CD4-positive, alpha-beta memory T cell (primary cell): ENCODE measurements around the gene ADO. TPM values are rescaled to one million over a fixed set of nuclear protein-coding genes. Genes with fewer than 3 reads are reported as not detected.

Experiments used
- CTCF ChIA-PET: fragments of 350-600 bp; sonication (Branson Sonifier 250); formaldehyde crosslinking; loops from one replicate; lab custom pipeline; 2021; ENCODE audit warnings: inconsistent platforms; ENCODE audit not compliant: partially characterized antibody; lab: Charles Lee
- POLR2A ChIA-PET: fragments of 350-600 bp; sonication (Branson Sonifier 250); formaldehyde crosslinking; loops from one replicate; lab custom pipeline; 2021; ENCODE audit not compliant: partially characterized antibody; lab: Charles Lee
- DNase-seq, 5 donors: peaks; one replicate each; pipeline versions ENCODE4 v3.0.0 to v3.0.0-alpha.2; 2020 to 2022; ENCODE audit warnings: mixed read lengths in 1 of 5
- H3K27ac ChIP-seq: one replicate; pipeline ENCODE4 v1.7.0; 2013; ENCODE audit warnings: low read depth, low read length
- H3K27me3 ChIP-seq: 2 replicates; pipeline ENCODE4 v1.7.0; 2013; ENCODE audit warnings: mild to moderate bottlenecking, low read length, moderate library complexity; ENCODE audit not compliant: insufficient read depth
- H3K36me3 ChIP-seq: 2 replicates; pipeline ENCODE4 v1.7.0; 2013; ENCODE audit warnings: mild to moderate bottlenecking, low read length, moderate library complexity; ENCODE audit not compliant: insufficient read depth
- H3K4me1 ChIP-seq: 2 replicates; pipeline ENCODE4 v1.7.0; 2013; ENCODE audit warnings: mild to moderate bottlenecking, low read length, moderate library complexity; ENCODE audit not compliant: insufficient read depth
- H3K4me3 ChIP-seq, 2 donors: one replicate each; pipeline ENCODE4 v1.7.0; 2013; ENCODE audit warnings: low read length in 2 of 2, mild to moderate bottlenecking in 1 of 2
- H3K9me3 ChIP-seq, 2 donors: one replicate each; pipeline ENCODE4 v1.7.0; 2013; ENCODE audit warnings: low read length in 2 of 2, control low read depth in 1 of 2; ENCODE audit not compliant: control insufficient read depth in 1 of 2
- H3K27ac Mint-ChIP-seq, 7 donors: one replicate each; pipeline ENCODE4 v1.8.0; 2020 to 2021; ENCODE audit warnings: mixed read lengths in 7 of 7, mild to moderate bottlenecking in 6 of 7, inconsistent platforms in 3 of 7, moderate library complexity in 3 of 7
- H3K27me3 Mint-ChIP-seq, 2 donors: one replicate each; pipeline ENCODE4 v1.8.0; 2020 to 2021; ENCODE audit warnings: mixed read lengths in 2 of 2
- H3K36me3 Mint-ChIP-seq, 2 donors: one replicate each; pipeline ENCODE4 v1.8.0; 2020 to 2021; ENCODE audit warnings: mixed read lengths in 2 of 2, inconsistent platforms in 1 of 2, mild to moderate bottlenecking in 1 of 2
- H3K4me1 Mint-ChIP-seq, 4 donors: one replicate each; pipeline ENCODE4 v1.8.0; 2020 to 2021; ENCODE audit warnings: mixed read lengths in 4 of 4, mild to moderate bottlenecking in 1 of 4
- H3K4me3 Mint-ChIP-seq, 8 donors: one replicate each; pipeline ENCODE4 v1.8.0; 2020 to 2021; ENCODE audit warnings: mixed read lengths in 8 of 8, mild to moderate bottlenecking in 7 of 8, moderate library complexity in 6 of 8, inconsistent platforms in 3 of 8
- H3K9me3 Mint-ChIP-seq, 8 donors: one replicate each; pipeline ENCODE4 v1.8.0; 2020 to 2021; ENCODE audit warnings: mixed read lengths in 8 of 8, mild to moderate bottlenecking in 5 of 8, inconsistent platforms in 3 of 8, moderate library complexity in 1 of 8
- intact Hi-C: fragments of 100-400 bp; cut with micrococcal nuclease; formaldehyde crosslinking; loops from one replicate; pipeline ENCODE4 v1.15.1; 2023
- polyA plus RNA-seq, 2 donors: library from polyadenylated mRNA; unstranded; fragments of 300-500 nt; fragmentation: Illumina TruSeq; gene quantifications; one replicate each; pipeline ENCODE4 v1.2.3, GENCODE V29; 2021
- total RNA-seq, 2 experiments: library from RNA; stranded (reverse); gene quantifications; one replicate each; pipeline ENCODE4 v1.2.3, GENCODE V29; 2021

Gene ADO
- total and polyA plus RNA-seq, 4 experiments from 2014 or later, result 1.00 to 19.1 (median 11.7) TPM

DNA sequence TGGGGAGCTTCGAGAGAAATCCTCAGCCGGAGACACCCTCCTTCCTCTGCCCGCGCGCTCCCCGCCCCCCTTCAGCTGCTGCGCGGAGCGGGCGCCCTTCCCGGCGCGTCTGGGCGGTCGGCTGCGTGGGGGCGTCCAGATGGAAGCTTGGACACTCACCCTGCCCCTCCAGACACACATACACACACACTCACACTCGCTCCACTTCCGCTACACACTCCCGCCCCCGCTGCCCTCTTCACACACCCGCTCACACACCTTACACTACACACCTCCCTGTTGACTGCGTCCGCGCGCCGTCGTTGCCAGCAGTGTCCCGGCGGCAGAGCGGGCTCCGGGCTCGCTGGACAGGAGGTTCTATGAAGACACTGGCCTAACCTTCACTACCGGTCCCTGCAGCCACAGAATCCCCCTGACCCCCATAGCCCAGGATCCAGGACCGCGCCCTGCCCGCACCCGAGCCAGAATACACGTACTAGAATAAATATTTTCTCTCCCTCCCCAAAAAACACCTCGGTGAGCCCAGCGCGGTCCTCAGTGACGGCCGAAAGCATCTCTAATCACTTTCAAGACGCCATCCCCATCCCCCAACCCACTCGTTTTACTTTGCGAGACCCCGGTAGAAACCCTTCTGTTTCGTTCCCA, 12.7 kb downstream of the ADO start:
- Histone ChIP-seq H3K4me3 (peak overlapping the region; percentile 62 to 66), H3K27me3 (peaks cover 25% of the 10 kb centered on the region), H3K9me3 (no peaks in the 10 kb centered on the region), H3K36me3 (no peaks in the 10 kb centered on the region), H3K27ac (peak overlapping the region; percentile 69), H3K4me1 (peaks cover 36% of the 10 kb centered on the region)
- intact Hi-C loops, result loop anchor here (1.0 to 10.0 kb wide), 6 partner anchors 136 to 812 kb away; no protein-coding TSS in a partner anchor
- DNase-seq, result peak in 1 of 5 donors; percentile 53
- Mint-ChIP-seq H3K27me3 (peaks cover 27 to 34% of the 10 kb centered on the region in 2 donors), H3K4me3 (peak overlapping the region; percentile 90 to 100 (median 98)), H3K9me3 (no peaks in the 10 kb centered on the region), H3K36me3 (peaks cover 0 to 10% of the 10 kb centered on the region in 2 donors), H3K27ac (peak overlapping the region; percentile 91 to 99 (median 97)), H3K4me1 (peaks cover 22 to 51% (median 34%) of the 10 kb centered on the region in 4 donors)
- ChIA-PET POLR2A (interaction anchor here (0.8 to 6.0 kb wide), 21 partner anchors 12 to 1067 kb away, joined by 3 to 109 read pairs (median 6); partner anchors contain the start of genes ADO and NRBF2), CTCF (interaction anchor here (0.6 to 8.3 kb wide), 49 partner anchors 9 to 380 kb away, joined by 3 to 166 read pairs (median 4); partner anchors contain the start of genes ADO and NRBF2)

DNA sequence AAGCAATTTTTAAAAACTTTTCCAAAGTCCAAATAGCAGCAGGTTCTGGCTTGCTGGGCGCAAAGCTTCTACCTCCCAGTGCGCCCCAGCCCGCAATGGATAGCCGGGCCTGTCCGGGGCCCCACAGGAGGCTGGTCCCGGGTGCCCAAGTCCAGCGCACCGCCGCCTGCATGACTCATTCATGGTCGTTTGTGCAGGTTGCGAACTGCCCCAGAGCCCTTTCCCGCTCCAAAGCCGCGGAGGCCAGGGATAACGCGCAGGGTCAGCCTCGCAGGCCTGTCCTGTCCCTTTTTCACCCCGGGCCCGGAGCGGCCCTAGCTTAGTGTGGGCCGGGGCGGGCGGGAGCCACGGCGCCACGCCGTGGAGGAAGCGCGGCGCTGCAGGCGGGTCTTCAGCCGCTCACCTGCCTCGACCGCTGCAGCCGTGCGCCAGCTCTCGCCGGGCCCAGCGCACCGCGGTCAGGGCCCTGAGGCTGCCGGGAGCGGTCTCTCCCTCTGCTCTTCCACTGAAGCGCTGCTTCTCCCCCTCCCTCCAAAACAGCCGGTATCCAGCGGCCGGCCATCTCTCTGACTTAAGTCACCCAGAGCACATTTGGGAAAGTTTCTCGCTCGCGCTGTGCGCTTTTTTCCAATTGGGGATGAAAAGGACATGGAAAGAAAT, 13.4 kb downstream of the ADO start:
- DNase-seq, result peak; percentile 58 to 71 (median 59)
- H3K4me1 ChIP-seq, result peaks cover 36% of the 10 kb centered on the region
- H3K36me3 Mint-ChIP-seq, result peaks cover 0 to 10% of the 10 kb centered on the region in 2 donors
- peaks cover 25% of the 10 kb centered on the region for H3K27me3 ChIP-seq
- H3K9me3 Mint-ChIP-seq, result no peaks in the 10 kb centered on the region
- intact Hi-C loops, result loop anchor here (1.0 to 10.0 kb wide), 12 partner anchors 137 to 811 kb away; no protein-coding TSS in a partner anchor
- CTCF ChIA-PET, result interaction anchor here (0.6 to 8.3 kb wide), 43 partner anchors 8 to 381 kb away, joined by 3 to 166 read pairs (median 5); partner anchors contain the start of genes ADO and NRBF2
- no peaks in the 10 kb centered on the region for H3K36me3 ChIP-seq
- peak overlapping the region; percentile 90 to 100 (median 98) for H3K4me3 Mint-ChIP-seq
- peak overlapping the region; percentile 69 for H3K27ac ChIP-seq
- no peaks in the 10 kb centered on the region for H3K9me3 ChIP-seq
- peaks cover 27 to 37% of the 10 kb centered on the region in 2 donors for H3K27me3 Mint-ChIP-seq
- peak overlapping the region; percentile 62 to 66 for H3K4me3 ChIP-seq
- peaks cover 18 to 45% (median 30%) of the 10 kb centered on the region in 4 donors for H3K4me1 Mint-ChIP-seq
- H3K27ac Mint-ChIP-seq, result peak overlapping the region in 6 of 7 donors; percentile 53 to 98 (median 96)
- POLR2A ChIA-PET, result interaction anchor here (0.7 to 6.0 kb wide), 13 partner anchors 13 to 571 kb away, joined by 3 to 109 read pairs (median 12); partner anchors contain the start of genes ADO and NRBF2

DNA sequence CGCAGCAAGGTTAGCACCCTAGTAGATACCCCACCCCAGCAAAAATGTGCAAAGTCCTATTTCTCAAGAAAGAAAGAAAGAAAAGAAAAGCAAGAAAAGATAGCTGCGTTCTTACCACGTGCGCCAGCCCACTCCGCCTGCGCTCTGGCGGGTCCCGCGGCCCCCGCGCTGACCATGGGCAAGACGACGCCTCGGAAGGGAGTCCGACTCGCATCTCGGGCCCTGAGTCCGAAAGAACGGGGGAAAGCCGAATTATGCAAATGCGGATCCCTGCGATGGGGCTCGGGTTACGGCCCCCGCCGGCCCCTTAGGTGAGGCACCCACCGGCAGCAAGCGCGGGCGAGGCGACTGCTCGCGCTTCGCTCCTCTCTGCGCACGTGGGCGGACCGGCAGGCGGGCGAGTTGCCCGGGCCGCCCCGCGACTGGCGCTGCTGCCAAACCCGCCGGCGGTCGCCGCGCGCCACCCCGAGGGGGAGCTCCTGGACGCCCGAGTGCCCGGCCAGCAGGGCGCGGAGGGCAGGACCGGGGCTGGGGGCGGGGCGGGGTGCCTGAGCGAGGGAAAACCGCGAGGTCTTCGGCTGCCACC, 14.0 kb downstream of the ADO start:
- intact Hi-C loops, result loop anchor here (1.0 to 10.0 kb wide), 8 partner anchors 208 to 449 kb away; no protein-coding TSS in a partner anchor
- peaks cover 25% of the 10 kb centered on the region for H3K27me3 ChIP-seq
- Mint-ChIP-seq H3K27ac (peak overlapping the region in 5 of 7 donors; percentile 53 to 91 (median 62)), H3K9me3 (no peaks in the 10 kb centered on the region), H3K36me3 (peaks cover 0 to 10% of the 10 kb centered on the region in 2 donors), H3K27me3 (peaks cover 29 to 37% of the 10 kb centered on the region in 2 donors), H3K4me3 (peak overlapping the region; percentile 81 to 99 (median 96)), H3K4me1 (peaks cover 18 to 38% (median 29%) of the 10 kb centered on the region in 4 donors)
- H3K27ac ChIP-seq, result no peak overlapping the region
- peak; percentile 26 to 54 (median 35) for DNase-seq
- ChIA-PET POLR2A (interaction anchor here (0.6 to 6.0 kb wide), 13 partner anchors 14 to 571 kb away, joined by 3 to 109 read pairs (median 12); partner anchors contain the start of genes ADO and NRBF2), CTCF (interaction anchor here (0.7 to 8.3 kb wide), 35 partner anchors 8 to 382 kb away, joined by 3 to 166 read pairs (median 6); partner anchors contain the start of genes ADO and NRBF2)
- H3K4me3 ChIP-seq, result peak overlapping the region; percentile 26 to 62
- peaks cover 36% of the 10 kb centered on the region for H3K4me1 ChIP-seq
- H3K36me3 ChIP-seq, result no peaks in the 10 kb centered on the region
- no peaks in the 10 kb centered on the region for H3K9me3 ChIP-seq

DNA sequence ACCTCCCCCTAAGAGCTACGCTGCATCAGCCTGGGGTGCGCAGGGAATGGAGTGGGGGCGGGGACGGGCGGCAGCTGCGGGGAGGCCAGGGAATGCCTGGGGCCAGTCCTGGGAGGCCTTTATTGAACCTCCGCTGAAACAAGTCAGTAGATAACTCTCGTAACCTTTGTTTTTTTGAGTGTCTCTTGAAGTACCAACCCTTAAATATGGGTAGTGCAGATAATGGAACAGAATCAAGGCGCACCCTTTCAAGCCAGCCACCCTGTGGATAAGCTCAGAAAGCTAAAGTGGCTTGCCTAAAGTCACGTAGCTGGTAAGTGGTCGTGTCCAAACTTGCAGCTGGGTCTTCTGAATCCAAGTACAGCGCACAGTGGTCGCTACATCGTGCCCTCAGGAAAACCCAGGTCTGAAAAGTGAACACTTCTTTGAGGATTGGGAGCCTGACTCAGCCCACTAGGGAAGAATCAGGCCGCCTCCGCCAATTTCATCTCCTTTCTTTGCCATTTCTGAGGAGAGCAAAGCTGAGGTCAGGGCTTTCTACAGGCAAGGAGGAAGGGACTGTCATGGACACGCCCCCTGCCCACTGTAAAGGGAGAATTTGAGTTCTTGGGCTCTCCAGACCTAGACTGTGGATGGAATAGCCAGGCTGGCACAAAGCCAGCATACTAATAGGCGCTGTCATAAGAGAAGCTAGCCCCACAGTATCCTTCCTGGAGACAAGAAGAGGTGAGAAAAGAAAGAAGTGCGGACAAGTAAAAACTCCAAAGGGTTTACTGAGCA, 14.8 kb downstream of the ADO start:
- Mint-ChIP-seq H3K27ac (peak overlapping the region in 2 of 7 donors; percentile 23 to 79), H3K9me3 (no peaks in the 10 kb centered on the region), H3K36me3 (peaks cover 0 to 10% of the 10 kb centered on the region in 2 donors), H3K27me3 (peaks cover 28 to 35% of the 10 kb centered on the region in 2 donors), H3K4me1 (peaks cover 13 to 33% (median 24%) of the 10 kb centered on the region in 4 donors), H3K4me3 (peak overlapping the region in 6 of 8 donors; percentile 22 to 72 (median 60))
- intact Hi-C loops, result loop anchor here (2.0 to 10.0 kb wide), 3 partner anchors 265 to 448 kb away; no protein-coding TSS in a partner anchor
- Histone ChIP-seq H3K4me3 (no peak overlapping the region), H3K9me3 (no peaks in the 10 kb centered on the region), H3K36me3 (no peaks in the 10 kb centered on the region), H3K4me1 (peaks cover 29% of the 10 kb centered on the region), H3K27ac (no peak overlapping the region), H3K27me3 (peaks cover 22% of the 10 kb centered on the region)
- DNase-seq, result no peak
- CTCF ChIA-PET, result interaction anchor here (0.7 to 8.3 kb wide), 14 partner anchors 11 to 382 kb away, joined by 3 to 166 read pairs (median 20); partner anchors contain the start of genes ADO and NRBF2
- POLR2A ChIA-PET, result interaction anchor here (4.0 to 6.0 kb wide), 5 partner anchors 14 to 210 kb away, joined by 25 to 109 read pairs (median 41); partner anchors contain the start of gene ADO

DNA sequence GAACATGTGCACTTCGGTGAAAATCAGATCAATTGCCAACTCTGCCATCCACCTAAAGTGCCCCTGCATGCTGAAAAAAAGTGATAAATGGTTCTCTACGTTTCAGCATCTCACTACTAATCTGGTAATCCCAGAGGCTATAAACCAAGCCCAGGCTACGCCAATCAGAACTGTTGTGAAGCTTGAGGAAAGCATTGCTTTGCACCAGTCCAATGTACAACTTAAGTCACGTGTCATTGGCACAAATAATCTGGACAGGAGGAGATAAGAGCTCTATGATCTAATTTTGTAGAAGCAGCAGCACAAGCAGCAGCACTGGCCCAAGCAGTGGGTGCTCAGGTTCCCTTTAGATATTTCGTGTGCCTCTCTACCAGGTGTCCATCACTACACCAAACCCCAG, 16.1 kb downstream of the ADO start:
- CTCF ChIA-PET, result interaction anchor here (6.0 to 8.3 kb wide), 2 partner anchors 185 to 208 kb away, joined by 148 to 166 read pairs; no protein-coding TSS in a partner anchor
- POLR2A ChIA-PET, result no interaction called here
- H3K4me1 Mint-ChIP-seq, result peaks cover 9 to 26% (median 19%) of the 10 kb centered on the region in 4 donors

DNA sequence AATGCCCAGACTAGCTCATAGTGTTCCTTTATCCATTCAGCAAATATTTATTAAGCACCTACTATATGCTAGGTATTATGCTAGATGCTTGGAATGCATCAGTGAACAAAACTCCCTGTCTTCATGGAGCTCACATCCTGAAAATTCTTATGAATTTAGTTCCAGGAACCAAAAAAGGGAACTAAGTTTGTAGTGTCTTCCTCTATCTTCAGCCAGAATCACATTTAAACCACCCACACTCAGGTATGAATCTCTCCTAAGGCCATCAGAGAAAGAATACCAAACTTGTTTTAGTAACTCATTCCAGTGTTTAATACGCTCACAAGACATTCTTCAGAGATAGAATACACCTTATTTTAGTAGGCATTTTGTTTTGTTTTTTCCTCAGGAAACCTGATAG, 21.8 kb downstream of the ADO start:
- Mint-ChIP-seq H3K36me3 (no peaks in the 10 kb centered on the region), H3K27me3 (peaks cover 3 to 7% of the 10 kb centered on the region in 2 donors), H3K4me3 (no peak overlapping the region), H3K4me1 (no peaks in the 10 kb centered on the region), H3K27ac (no peak overlapping the region), H3K9me3 (no peaks in the 10 kb centered on the region)
- no peak overlapping the region for H3K27ac ChIP-seq
- ChIA-PET POLR2A (no interaction called here), CTCF (interaction anchor here (0.9 to 1.3 kb wide), 3 partner anchors 9 to 232 kb away, joined by 3 to 5 read pairs (median 3); no protein-coding TSS in a partner anchor)
- no peak for DNase-seq
- H3K4me3 ChIP-seq, result no peak overlapping the region
- intact Hi-C loops, result no loop called here
- no peaks in the 10 kb centered on the region for H3K27me3 ChIP-seq
- H3K36me3 ChIP-seq, result no peaks in the 10 kb centered on the region
- H3K4me1 ChIP-seq, result no peaks in the 10 kb centered on the region
- no peaks in the 10 kb centered on the region for H3K9me3 ChIP-seq

More for the DNA sequence above, 16.1 kb downstream of the ADO start:
- Histone ChIP-seq H3K4me1 (peaks cover 19% of the 10 kb centered on the region), H3K36me3 (no peaks in the 10 kb centered on the region), H3K27me3 (peaks cover 17% of the 10 kb centered on the region), H3K27ac (no peak overlapping the region), H3K9me3 (no peaks in the 10 kb centered on the region), H3K4me3 (no peak overlapping the region)
- Mint-ChIP-seq H3K9me3 (no peaks in the 10 kb centered on the region), H3K27me3 (peaks cover 27 to 33% of the 10 kb centered on the region in 2 donors), H3K4me3 (no peak overlapping the region), H3K27ac (no peak overlapping the region), H3K36me3 (peaks cover 0 to 10% of the 10 kb centered on the region in 2 donors)
- DNase-seq, result no peak
- intact Hi-C loops, result no loop called here
